B cell (primary cell): ENCODE data around the gene EHD3. TPM values are rescaled to one million over a fixed set of nuclear protein-coding genes. Genes with fewer than 3 reads are reported as not detected.

Source experiments
- ATAC-seq: fragments of 200-7000 bp; cut with Tn5 transposase; one replicate; pipeline ENCODE4 v1.10.0; 2021; ENCODE audit warnings: low read depth, mild to moderate bottlenecking, moderate number of reproducible peaks, moderate library complexity
- CTCF ChIA-PET: fragments of 350-600 bp; sonication (Branson Sonifier 250); formaldehyde crosslinking; loops from one replicate; lab custom pipeline; 2021; ENCODE audit warnings: antibody characterized with exemption, inconsistent platforms; lab: Charles Lee
- POLR2A ChIA-PET: fragments of 350-600 bp; sonication (Branson Sonifier 250); formaldehyde crosslinking; loops from one replicate; lab custom pipeline; 2021; ENCODE audit warnings: antibody characterized with exemption; lab: Charles Lee
- DNase-seq: peaks from one replicate; pipeline ENCODE4 v3.0.0; 2013
- H2AFZ ChIP-seq: 2 replicates; pipeline ENCODE4 v1.6.1; 2012; ENCODE audit warnings: mild to moderate bottlenecking, low read depth, low read length; ENCODE audit not compliant: insufficient read depth, poor library complexity, severe bottlenecking
- H3K27ac ChIP-seq, 2 donors: 1 replicate in 1 of 2; 2 replicates in 1 of 2; pipeline ENCODE4 v1.5.1; 2012 to 2013; ENCODE audit warnings: low read length in 2 of 2, mild to moderate bottlenecking in 2 of 2, moderate library complexity in 1 of 2
- H3K27me3 ChIP-seq, 4 experiments: fragments of 200-600 bp in 1 of 4; sonication (generic) in 1 of 4; replicated peaks in 1 of 4; 1 replicate in 2 of 4; 2 replicates in 2 of 4; pipeline versions ENCODE4 v1.6.1 to v1.7.0; 2013 to 2016; ENCODE audit warnings: low read length in 3 of 4, mild to moderate bottlenecking in 2 of 4, mixed read lengths in 1 of 4, moderate library complexity in 1 of 4; ENCODE audit not compliant: insufficient read depth in 4 of 4, control insufficient read depth in 3 of 4; ENCODE audit errors: control extremely low read depth in 1 of 4
- H3K36me3 ChIP-seq, 2 experiments: replicated peaks in 1 of 2; 1 replicate in 1 of 2; 2 replicates in 1 of 2; pipeline versions ENCODE4 v1.6.1 to v1.7.1; 2013; ENCODE audit warnings: low read length in 1 of 2; ENCODE audit not compliant: insufficient read depth in 2 of 2, control insufficient read depth in 1 of 2; ENCODE audit errors: control extremely low read depth in 1 of 2, extremely low read depth in 1 of 2
- H3K4me1 ChIP-seq, 2 donors: fragments of 200-600 bp in 1 of 2; sonication (generic) in 1 of 2; 1 replicate in 1 of 2; 2 replicates in 1 of 2; pipeline versions ENCODE4 v1.5.1 to v1.6.1; 2013 to 2017; ENCODE audit warnings: low read length in 2 of 2; ENCODE audit not compliant: control insufficient read depth in 2 of 2, insufficient read depth in 2 of 2
- H3K4me2 ChIP-seq: replicated peaks from 2 replicates; pipeline ENCODE3; 2012; ENCODE audit warnings: mild to moderate bottlenecking, low read depth, low read length; ENCODE audit not compliant: poor library complexity, severe bottlenecking
- H3K4me3 ChIP-seq, 5 experiments: fragments of 200-600 bp in 1 of 5; sonication (generic) in 1 of 5; 1 replicate in 3 of 5; 2 replicates in 2 of 5; pipeline versions ENCODE4 v1.5.1 to v1.7.0; 2011 to 2016; ENCODE audit warnings: low read length in 4 of 5, mild to moderate bottlenecking in 4 of 5, low read depth in 2 of 5, control low read depth in 1 of 5, moderate library complexity in 1 of 5; ENCODE audit not compliant: insufficient read depth in 1 of 5; ENCODE audit errors: control extremely low read depth in 1 of 5, extremely low read depth in 1 of 5
- H3K79me2 ChIP-seq: fragments of 200-600 bp; sonication (generic); one replicate; pipeline ENCODE4 v1.6.0; 2016; ENCODE audit warnings: low read length; ENCODE audit not compliant: control insufficient read depth, insufficient read depth
- H3K9ac ChIP-seq: fragments of 200-600 bp; sonication (generic); 2 replicates; pipeline ENCODE4 v1.6.1; 2017; ENCODE audit warnings: mild to moderate bottlenecking, low read length, moderate library complexity
- H3K9me3 ChIP-seq, 3 donors: one replicate each; pipeline versions ENCODE4 v1.6.1 to v1.7.1; 2013; ENCODE audit warnings: low read length in 2 of 3; ENCODE audit not compliant: control insufficient read depth in 2 of 3, insufficient read depth in 1 of 3; ENCODE audit errors: control extremely low read depth in 1 of 3
- H4K20me1 ChIP-seq: 2 replicates; pipeline ENCODE4 v1.6.0; 2012; ENCODE audit warnings: mild to moderate bottlenecking, low read length; ENCODE audit not compliant: insufficient read depth, control insufficient read depth, poor library complexity, severe bottlenecking
- H3K27ac Mint-ChIP-seq: one replicate; pipeline ENCODE4 v1.8.0; 2021; ENCODE audit warnings: mixed read lengths
- H3K27me3 Mint-ChIP-seq: one replicate; pipeline ENCODE4 v1.8.0; 2021; ENCODE audit warnings: mixed read lengths
- H3K4me1 Mint-ChIP-seq: one replicate; pipeline ENCODE4 v1.8.0; 2021; ENCODE audit warnings: mixed read lengths
- H3K4me3 Mint-ChIP-seq: one replicate; pipeline ENCODE4 v1.8.0; 2021; ENCODE audit warnings: mixed read lengths
- H3K9me3 Mint-ChIP-seq: one replicate; pipeline ENCODE4 v1.8.0; 2022; ENCODE audit warnings: mixed read lengths; ENCODE audit not compliant: insufficient read depth
- CTCF ChIP-seq: fragments of 200-600 bp; IDR thresholded peaks from one replicate; pipeline ENCODE4 v1.8.0; 2022; ENCODE audit warnings: antibody characterized with exemption, mild to moderate bottlenecking
- EZH2 ChIP-seq: IDR thresholded peaks from 2 replicates; pipeline ENCODE4 v1.6.1; 2012; ENCODE audit warnings: borderline replicate concordance, low read depth, mild to moderate bottlenecking, moderate library complexity, low read length; ENCODE audit not compliant: insufficient read depth, poor library complexity, severe bottlenecking
- WGBS: methylation state at CpG from one replicate; pipeline ENCODE4 v1.1.5; 2013; ENCODE audit warnings: missing lambda C conversion rate; ENCODE audit not compliant: insufficient coverage; 5-methylcytosine and 5-hydroxymethylcytosine counted together
- intact Hi-C: fragments of 100-400 bp; cut with micrococcal nuclease; formaldehyde crosslinking; loops from one replicate; pipeline ENCODE4 v1.10.0; 2022
- polyA plus RNA-seq: library from polyadenylated mRNA; depleted of rRNA; stranded (reverse); fragments of >200 nt; gene quantifications from 2 replicates; pipeline ENCODE4 v1.2.3, GENCODE V29; 2012
- total RNA-seq, 2 donors: library from RNA; stranded (reverse); fragments of 120-200 nt in 1 of 2; gene quantifications; 1 replicate in 1 of 2; 2 replicates in 1 of 2; pipeline versions ENCODE4 v1.2.3 to v1.2.4, GENCODE V29; 2013 to 2022

EHD3 gene
- total and polyA plus RNA-seq, 2 donors (not counting 1 experiment from before 2014, with no cell fraction given), result 19.0 to 60.5 TPM

- H3K27me3 ChIP-seq, result no peaks in the 10 kb centered on the region
- H3K36me3 ChIP-seq, result no peaks in the 10 kb centered on the region
- no peaks in the 10 kb centered on the region for H3K9me3 Mint-ChIP-seq
- peak overlapping the region; percentile 62 to 69 for H3K27ac ChIP-seq
- H3K27ac Mint-ChIP-seq, result peak overlapping the region; percentile 70
- peak overlapping the region; percentile 78 for H3K9ac ChIP-seq
- H3K79me2 ChIP-seq, result peaks cover 9% of the 10 kb centered on the region
- TF ChIP-seq CTCF, result no peak
- TF ChIP-seq EZH2, result no peak
- H3K27me3 Mint-ChIP-seq, result no peaks in the 10 kb centered on the region
- 90% methylated on average over 1 of the region's 1 CpG for WGBS
- H3K4me3 ChIP-seq, result peak overlapping the region; percentile 46 to 79 (median 70)
- H3K4me3 Mint-ChIP-seq, result peak overlapping the region; percentile 94
- peaks cover 28 to 35% of the 10 kb centered on the region in 2 donors for H3K4me1 ChIP-seq
- ChIA-PET POLR2A (interaction anchor here (0.5 to 3.4 kb wide), 5 partner anchors 13 to 1119 kb away, joined by 3 to 26 read pairs (median 3); no protein-coding TSS in a partner anchor), CTCF (interaction anchor here (0.8 to 4.9 kb wide), 14 partner anchors 10 to 521 kb away, joined by 3 to 33 read pairs (median 5); partner anchors contain the start of gene CAPN14)
- no peaks in the 10 kb centered on the region for H3K9me3 ChIP-seq
- DNase-seq (no peak), ATAC-seq (no peak)
- H3K4me1 Mint-ChIP-seq, result peaks cover 39% of the 10 kb centered on the region
- H2AFZ ChIP-seq, result peak overlapping the region; percentile 89
- intact Hi-C loops, result loop anchor here (5.0 kb wide), 2 partner anchors 61 to 1001 kb away; partner anchors contain the start of gene LBH
- peak overlapping the region; percentile 91 for H3K4me2 ChIP-seq
- H4K20me1 ChIP-seq, result no peaks in the 10 kb centered on the region
These were observed 721 bp upstream of the EHD3 start for GRCh38 chr2:31233231-31233630.
